GM23338 (cell line): ENCODE data around the gene ASIC3. TPM values are rescaled to one million over a fixed set of nuclear protein-coding genes. Genes with fewer than 3 reads are reported as not detected.

ENCODE experiments used
- ATAC-seq: fragments of 200-7000 bp; cut with Tn5 transposase; 3 replicates; pipeline ENCODE4 v1.9.1; 2020
- DNase-seq: peaks from one replicate; pipeline ENCODE4 v3.0.0-alpha.2; 2015; ENCODE audit warnings: low spot score
- H2AFZ ChIP-seq: fragments of 200-600 bp; sonication (generic); 2 replicates; pipeline ENCODE4 v1.8.0; 2016; ENCODE audit warnings: antibody characterized with exemption, mild to moderate bottlenecking, moderate library complexity
- H3F3A ChIP-seq: fragments of 200-600 bp; sonication (generic); replicated peaks from 2 replicates; pipeline ENCODE4 v1.8.0; 2017; ENCODE audit warnings: antibody characterized with exemption, mixed run types, low read depth
- H3K27ac ChIP-seq: fragments of 200-600 bp; sonication (generic); 2 replicates; pipeline ENCODE4 v1.6.1; 2016; ENCODE audit warnings: low read depth
- H3K27me3 ChIP-seq: fragments of 200-600 bp; sonication (generic); 2 replicates; pipeline ENCODE4 v1.8.0; 2016; ENCODE audit warnings: mild to moderate bottlenecking, mixed run types, moderate library complexity; ENCODE audit not compliant: insufficient read depth
- H3K36me3 ChIP-seq: fragments of 200-600 bp; sonication (generic); 2 replicates; pipeline ENCODE4 v1.8.0; 2016; ENCODE audit warnings: mild to moderate bottlenecking; ENCODE audit not compliant: insufficient read depth
- H3K4me1 ChIP-seq: fragments of 200-600 bp; sonication (generic); 2 replicates; pipeline ENCODE4 v1.8.0; 2016; ENCODE audit warnings: mild to moderate bottlenecking, moderate library complexity; ENCODE audit not compliant: insufficient read depth
- H3K4me2 ChIP-seq: fragments of 200-600 bp; sonication (generic); 2 replicates; pipeline ENCODE4 v1.7.1; 2017; ENCODE audit warnings: mixed run types
- H3K4me3 ChIP-seq: fragments of 200-600 bp; sonication (generic); 2 replicates; pipeline ENCODE4 v1.6.1; 2016; ENCODE audit warnings: mixed run types
- H3K79me2 ChIP-seq: fragments of 200-600 bp; sonication (generic); replicated peaks from 2 replicates; pipeline ENCODE4 v1.8.0; 2017; ENCODE audit warnings: mild to moderate bottlenecking; ENCODE audit not compliant: insufficient read depth
- H3K9me2 ChIP-seq: fragments of 200-600 bp; sonication (generic); 2 replicates; pipeline ENCODE4 v1.8.0; 2017; ENCODE audit not compliant: insufficient read depth
- H4K20me1 ChIP-seq: fragments of 200-600 bp; sonication (generic); replicated peaks from 2 replicates; pipeline ENCODE4 v1.8.0; 2017; ENCODE audit warnings: mild to moderate bottlenecking; ENCODE audit not compliant: insufficient read depth
- H3K27ac Mint-ChIP-seq: 2 replicates; pipeline ENCODE4 v1.8.0; 2020; ENCODE audit warnings: inconsistent platforms, mild to moderate bottlenecking, moderate library complexity, mixed read lengths
- H3K27me3 Mint-ChIP-seq: 3 replicates; pipeline ENCODE4 v1.8.0; 2022; ENCODE audit warnings: low read depth, mild to moderate bottlenecking, moderate library complexity, mixed read lengths, inconsistent platforms; ENCODE audit not compliant: insufficient read depth, poor library complexity
- H3K36me3 Mint-ChIP-seq: 3 replicates; pipeline ENCODE4 v1.8.0; 2021; ENCODE audit warnings: low read depth, mild to moderate bottlenecking, inconsistent platforms, moderate library complexity, mixed read lengths
- H3K4me1 Mint-ChIP-seq: 3 replicates; pipeline ENCODE4 v1.8.0; 2020; ENCODE audit warnings: mild to moderate bottlenecking, inconsistent platforms, mixed read lengths
- H3K4me3 Mint-ChIP-seq: 3 replicates; pipeline ENCODE4 v1.8.0; 2021; ENCODE audit warnings: moderate library complexity, mild to moderate bottlenecking, inconsistent platforms, mixed read lengths
- H3K9me3 Mint-ChIP-seq: 3 replicates; pipeline ENCODE4 v1.8.0; 2020; ENCODE audit warnings: moderate library complexity, mild to moderate bottlenecking, inconsistent platforms, mixed read lengths
- EZH2 ChIP-seq: fragments of 200-600 bp; sonication (generic); IDR thresholded peaks from one replicate; pipeline ENCODE4 v1.8.0; 2017; ENCODE audit warnings: antibody characterized with exemption, mild to moderate bottlenecking, low read depth; ENCODE audit not compliant: unreplicated experiment
- EZH2phosphoT487 ChIP-seq: fragments of 200-600 bp; sonication (generic); IDR thresholded peaks from one replicate; pipeline ENCODE4 v1.8.1; 2018; ENCODE audit warnings: antibody characterized with exemption; ENCODE audit not compliant: unreplicated experiment
- JUNB ChIP-seq: IDR thresholded peaks from one replicate; pipeline ENCODE4 v1.6.1; 2016; ENCODE audit warnings: antibody characterized with exemption; ENCODE audit not compliant: unreplicated experiment
- NANOG ChIP-seq: IDR thresholded peaks from 2 replicates; pipeline ENCODE4 v1.6.1; 2016; ENCODE audit warnings: antibody characterized with exemption, borderline replicate concordance
- POLR2AphosphoS5 ChIP-seq: IDR thresholded peaks from 2 replicates; pipeline ENCODE4 v1.6.1; 2016; ENCODE audit warnings: antibody characterized with exemption, low read depth
- STAT1 ChIP-seq: IDR thresholded peaks from one replicate; pipeline ENCODE4 v1.6.1; 2016; ENCODE audit warnings: antibody characterized with exemption; ENCODE audit not compliant: unreplicated experiment
- ZNF114 ChIP-seq: fragments of 250-450 bp; sonication (Bioruptor Pico); IDR thresholded peaks from 2 replicates; pipeline ENCODE4 v1.5.0; 2020; ENCODE audit warnings: mild to moderate bottlenecking, moderate library complexity
- ZNF331 ChIP-seq: fragments of 250-450 bp; sonication (Bioruptor Pico); IDR thresholded peaks from 2 replicates; pipeline ENCODE4 v1.5.0; 2020; ENCODE audit warnings: low read depth, mild to moderate bottlenecking, moderate library complexity
- polyA plus RNA-seq: library from polyadenylated mRNA; unstranded; fragments of >200 nt; fragmentation: Nextera tagmentation; extraction: Ambion mirVana; gene quantifications from 2 replicates; pipeline ENCODE4 v1.2.1, GENCODE V29; 2016
- total RNA-seq: library from RNA; depleted of rRNA; stranded (reverse); fragments of >200 nt; shearing (Covaris generic); gene quantifications from 2 replicates; pipeline ENCODE4 v1.2.3, GENCODE V29; 2014
- TF ChIP-seq, protein P1 (sequence below): fragments of 250-450 bp; sonication (Bioruptor Pico); IDR thresholded peaks from 2 replicates; pipeline ENCODE4 v1.5.0; 2020; ENCODE audit warnings: mild to moderate bottlenecking, moderate library complexity
- TF ChIP-seq, protein P2 (sequence below): IDR thresholded peaks from 2 replicates; pipeline ENCODE4 v1.6.1; 2016; ENCODE audit warnings: antibody characterized with exemption
- TF ChIP-seq, protein P3 (sequence below): IDR thresholded peaks from one replicate; pipeline ENCODE4 v1.6.1; 2018; ENCODE audit warnings: antibody characterized with exemption; ENCODE audit not compliant: unreplicated experiment
- TF ChIP-seq, protein P4 (sequence below), 2 experiments: fragments of 200-600 bp in 1 of 2; sonication (generic) in 1 of 2; conservative IDR thresholded peaks; 2 replicates each; pipeline versions ENCODE4 v1.5.1 to v1.6.1; 2016 to 2017; ENCODE audit warnings: antibody characterized with exemption in 2 of 2, low read depth in 2 of 2, mild to moderate bottlenecking in 2 of 2, moderate library complexity in 1 of 2

The ASIC3 gene
- total and polyA plus RNA-seq, 2 experiments from 2014 or later = 0.87 to 0.90 TPM

DNA sequence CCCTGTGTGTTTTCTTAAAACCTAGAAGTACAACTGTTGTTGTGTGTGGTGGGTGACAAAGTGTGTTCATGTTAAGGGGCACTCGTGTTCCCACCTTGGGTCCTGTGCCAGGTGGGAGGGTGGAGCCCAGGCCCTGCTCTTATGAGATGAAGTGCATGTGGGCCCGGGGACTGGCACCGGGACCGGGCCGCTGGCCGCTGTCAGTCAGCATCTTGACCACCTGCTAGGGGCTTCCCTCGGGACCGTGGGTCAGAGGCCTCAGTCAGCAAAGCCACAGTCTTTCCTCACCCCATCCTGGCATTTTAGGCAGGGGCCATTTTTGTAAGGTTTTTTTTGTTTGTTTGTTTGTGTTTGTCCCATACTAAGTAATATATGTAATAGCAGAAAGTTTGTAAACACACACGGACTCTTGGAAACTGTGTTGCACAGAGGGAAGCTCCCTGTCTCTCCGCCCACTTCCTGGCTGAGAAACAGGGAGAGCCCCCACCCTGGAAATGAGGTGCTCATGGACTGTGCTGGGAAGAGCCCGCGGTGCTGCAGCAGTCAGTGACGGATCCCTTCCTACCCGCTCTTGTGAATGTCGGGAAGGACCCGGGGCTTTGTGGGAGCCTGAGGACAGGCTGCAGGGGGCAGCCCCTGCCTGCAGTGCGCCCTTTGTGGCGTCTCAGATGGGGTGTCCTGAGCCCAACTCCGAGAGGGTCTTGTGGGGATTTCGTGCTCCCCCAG lies 51.3 kb downstream of the ASIC3 start (continued):
- TF ChIP-seq, protein P1, sequence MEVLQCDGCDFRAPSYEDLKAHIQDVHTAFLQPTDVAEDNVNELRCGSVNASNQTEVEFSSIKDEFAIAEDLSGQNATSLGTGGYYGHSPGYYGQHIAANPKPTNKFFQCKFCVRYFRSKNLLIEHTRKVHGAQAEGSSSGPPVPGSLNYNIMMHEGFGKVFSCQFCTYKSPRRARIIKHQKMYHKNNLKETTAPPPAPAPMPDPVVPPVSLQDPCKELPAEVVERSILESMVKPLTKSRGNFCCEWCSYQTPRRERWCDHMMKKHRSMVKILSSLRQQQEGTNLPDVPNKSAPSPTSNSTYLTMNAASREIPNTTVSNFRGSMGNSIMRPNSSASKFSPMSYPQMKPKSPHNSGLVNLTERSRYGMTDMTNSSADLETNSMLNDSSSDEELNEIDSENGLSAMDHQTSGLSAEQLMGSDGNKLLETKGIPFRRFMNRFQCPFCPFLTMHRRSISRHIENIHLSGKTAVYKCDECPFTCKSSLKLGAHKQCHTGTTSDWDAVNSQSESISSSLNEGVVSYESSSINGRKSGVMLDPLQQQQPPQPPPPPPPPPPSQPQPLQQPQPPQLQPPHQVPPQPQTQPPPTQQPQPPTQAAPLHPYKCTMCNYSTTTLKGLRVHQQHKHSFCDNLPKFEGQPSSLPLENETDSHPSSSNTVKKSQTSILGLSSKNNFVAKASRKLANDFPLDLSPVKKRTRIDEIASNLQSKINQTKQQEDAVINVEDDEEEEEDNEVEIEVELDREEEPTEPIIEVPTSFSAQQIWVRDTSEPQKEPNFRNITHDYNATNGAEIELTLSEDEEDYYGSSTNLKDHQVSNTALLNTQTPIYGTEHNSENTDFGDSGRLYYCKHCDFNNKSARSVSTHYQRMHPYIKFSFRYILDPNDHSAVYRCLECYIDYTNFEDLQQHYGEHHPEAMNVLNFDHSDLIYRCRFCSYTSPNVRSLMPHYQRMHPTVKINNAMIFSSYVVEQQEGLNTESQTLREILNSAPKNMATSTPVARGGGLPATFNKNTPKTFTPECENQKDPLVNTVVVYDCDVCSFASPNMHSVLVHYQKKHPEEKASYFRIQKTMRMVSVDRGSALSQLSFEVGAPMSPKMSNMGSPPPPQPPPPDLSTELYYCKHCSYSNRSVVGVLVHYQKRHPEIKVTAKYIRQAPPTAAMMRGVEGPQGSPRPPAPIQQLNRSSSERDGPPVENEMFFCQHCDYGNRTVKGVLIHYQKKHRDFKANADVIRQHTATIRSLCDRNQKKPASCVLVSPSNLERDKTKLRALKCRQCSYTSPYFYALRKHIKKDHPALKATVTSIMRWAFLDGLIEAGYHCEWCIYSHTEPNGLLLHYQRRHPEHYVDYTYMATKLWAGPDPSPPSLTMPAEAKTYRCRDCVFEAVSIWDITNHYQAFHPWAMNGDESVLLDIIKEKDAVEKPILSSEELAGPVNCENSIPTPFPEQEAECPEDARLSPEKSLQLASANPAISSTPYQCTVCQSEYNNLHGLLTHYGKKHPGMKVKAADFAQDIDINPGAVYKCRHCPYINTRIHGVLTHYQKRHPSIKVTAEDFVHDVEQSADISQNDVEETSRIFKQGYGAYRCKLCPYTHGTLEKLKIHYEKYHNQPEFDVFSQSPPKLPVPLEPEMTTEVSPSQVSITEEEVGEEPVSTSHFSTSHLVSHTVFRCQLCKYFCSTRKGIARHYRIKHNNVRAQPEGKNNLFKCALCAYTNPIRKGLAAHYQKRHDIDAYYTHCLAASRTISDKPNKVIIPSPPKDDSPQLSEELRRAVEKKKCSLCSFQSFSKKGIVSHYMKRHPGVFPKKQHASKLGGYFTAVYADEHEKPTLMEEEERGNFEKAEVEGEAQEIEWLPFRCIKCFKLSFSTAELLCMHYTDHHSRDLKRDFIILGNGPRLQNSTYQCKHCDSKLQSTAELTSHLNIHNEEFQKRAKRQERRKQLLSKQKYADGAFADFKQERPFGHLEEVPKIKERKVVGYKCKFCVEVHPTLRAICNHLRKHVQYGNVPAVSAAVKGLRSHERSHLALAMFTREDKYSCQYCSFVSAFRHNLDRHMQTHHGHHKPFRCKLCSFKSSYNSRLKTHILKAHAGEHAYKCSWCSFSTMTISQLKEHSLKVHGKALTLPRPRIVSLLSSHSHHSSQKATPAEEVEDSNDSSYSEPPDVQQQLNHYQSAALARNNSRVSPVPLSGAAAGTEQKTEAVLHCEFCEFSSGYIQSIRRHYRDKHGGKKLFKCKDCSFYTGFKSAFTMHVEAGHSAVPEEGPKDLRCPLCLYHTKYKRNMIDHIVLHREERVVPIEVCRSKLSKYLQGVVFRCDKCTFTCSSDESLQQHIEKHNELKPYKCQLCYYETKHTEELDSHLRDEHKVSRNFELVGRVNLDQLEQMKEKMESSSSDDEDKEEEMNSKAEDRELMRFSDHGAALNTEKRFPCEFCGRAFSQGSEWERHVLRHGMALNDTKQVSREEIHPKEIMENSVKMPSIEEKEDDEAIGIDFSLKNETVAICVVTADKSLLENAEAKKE (CRISPR knock-in tag) = no peak
- no peak for TF ChIP-seq JUNB
- no peak for TF ChIP-seq ZNF114

DNA sequence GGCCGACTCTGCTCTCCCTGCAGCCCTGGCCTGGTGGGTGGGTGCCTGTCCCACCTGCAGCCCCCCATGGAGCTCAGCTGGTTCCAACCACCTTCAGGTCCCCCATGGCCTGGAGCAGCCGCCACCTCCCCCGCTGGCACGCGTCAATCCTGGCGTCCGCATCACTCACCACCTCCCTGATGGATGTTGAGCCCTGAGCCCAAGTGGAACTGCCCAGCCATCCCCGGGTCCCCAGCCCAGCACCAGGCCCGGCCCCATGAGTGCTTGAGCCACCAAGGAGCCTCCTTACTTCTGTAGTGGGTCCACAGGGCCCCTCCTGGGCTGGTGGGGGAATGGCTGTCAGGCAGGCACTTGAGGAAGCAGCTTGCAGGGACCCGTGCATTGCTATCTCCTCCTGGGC lies 52.6 kb downstream of the ASIC3 start:
- Histone ChIP-seq H3K4me3 (no peak overlapping the region), H2AFZ (no peak overlapping the region), H3F3A (peaks cover 16% of the 10 kb centered on the region; the same call in 1 of the 2 replicates), H3K27ac (no peak overlapping the region), H3K36me3 (no peaks in the 10 kb centered on the region), H4K20me1 (peaks cover 12% of the 10 kb centered on the region), H3K4me1 (peaks cover 52% of the 10 kb centered on the region), H3K4me2 (no peak overlapping the region), H3K9me2 (no peaks in the 10 kb centered on the region), H3K79me2 (peaks cover 78% of the 10 kb centered on the region), H3K27me3 (no peaks in the 10 kb centered on the region)
- Mint-ChIP-seq H3K27ac (no peak overlapping the region; the same call in 1 of the 2 replicates), H3K27me3 (peaks cover 14% of the 10 kb centered on the region), H3K4me3 (no peak overlapping the region), H3K4me1 (peaks cover 40% of the 10 kb centered on the region), H3K36me3 (peaks cover 10% of the 10 kb centered on the region; the same call in 2 of the 3 replicates), H3K9me3 (no peaks in the 10 kb centered on the region; the same call in 2 of the 3 replicates)
- no peak for DNase-seq
- ATAC-seq = no peak
- TF ChIP-seq, protein P2, sequence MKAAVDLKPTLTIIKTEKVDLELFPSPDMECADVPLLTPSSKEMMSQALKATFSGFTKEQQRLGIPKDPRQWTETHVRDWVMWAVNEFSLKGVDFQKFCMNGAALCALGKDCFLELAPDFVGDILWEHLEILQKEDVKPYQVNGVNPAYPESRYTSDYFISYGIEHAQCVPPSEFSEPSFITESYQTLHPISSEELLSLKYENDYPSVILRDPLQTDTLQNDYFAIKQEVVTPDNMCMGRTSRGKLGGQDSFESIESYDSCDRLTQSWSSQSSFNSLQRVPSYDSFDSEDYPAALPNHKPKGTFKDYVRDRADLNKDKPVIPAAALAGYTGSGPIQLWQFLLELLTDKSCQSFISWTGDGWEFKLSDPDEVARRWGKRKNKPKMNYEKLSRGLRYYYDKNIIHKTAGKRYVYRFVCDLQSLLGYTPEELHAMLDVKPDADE = no peak
- TF ChIP-seq STAT1 (no peak), ZNF114 (no peak), EZH2phosphoT487 (no peak), ZNF331 (CRISPR knock-in tag) (no peak), JUNB (no peak), EZH2 (no peak), POLR2AphosphoS5 (no peak), NANOG (no peak)
- TF ChIP-seq, protein P3, sequence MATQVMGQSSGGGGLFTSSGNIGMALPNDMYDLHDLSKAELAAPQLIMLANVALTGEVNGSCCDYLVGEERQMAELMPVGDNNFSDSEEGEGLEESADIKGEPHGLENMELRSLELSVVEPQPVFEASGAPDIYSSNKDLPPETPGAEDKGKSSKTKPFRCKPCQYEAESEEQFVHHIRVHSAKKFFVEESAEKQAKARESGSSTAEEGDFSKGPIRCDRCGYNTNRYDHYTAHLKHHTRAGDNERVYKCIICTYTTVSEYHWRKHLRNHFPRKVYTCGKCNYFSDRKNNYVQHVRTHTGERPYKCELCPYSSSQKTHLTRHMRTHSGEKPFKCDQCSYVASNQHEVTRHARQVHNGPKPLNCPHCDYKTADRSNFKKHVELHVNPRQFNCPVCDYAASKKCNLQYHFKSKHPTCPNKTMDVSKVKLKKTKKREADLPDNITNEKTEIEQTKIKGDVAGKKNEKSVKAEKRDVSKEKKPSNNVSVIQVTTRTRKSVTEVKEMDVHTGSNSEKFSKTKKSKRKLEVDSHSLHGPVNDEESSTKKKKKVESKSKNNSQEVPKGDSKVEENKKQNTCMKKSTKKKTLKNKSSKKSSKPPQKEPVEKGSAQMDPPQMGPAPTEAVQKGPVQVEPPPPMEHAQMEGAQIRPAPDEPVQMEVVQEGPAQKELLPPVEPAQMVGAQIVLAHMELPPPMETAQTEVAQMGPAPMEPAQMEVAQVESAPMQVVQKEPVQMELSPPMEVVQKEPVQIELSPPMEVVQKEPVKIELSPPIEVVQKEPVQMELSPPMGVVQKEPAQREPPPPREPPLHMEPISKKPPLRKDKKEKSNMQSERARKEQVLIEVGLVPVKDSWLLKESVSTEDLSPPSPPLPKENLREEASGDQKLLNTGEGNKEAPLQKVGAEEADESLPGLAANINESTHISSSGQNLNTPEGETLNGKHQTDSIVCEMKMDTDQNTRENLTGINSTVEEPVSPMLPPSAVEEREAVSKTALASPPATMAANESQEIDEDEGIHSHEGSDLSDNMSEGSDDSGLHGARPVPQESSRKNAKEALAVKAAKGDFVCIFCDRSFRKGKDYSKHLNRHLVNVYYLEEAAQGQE = no peak
- TF ChIP-seq, protein P4, sequence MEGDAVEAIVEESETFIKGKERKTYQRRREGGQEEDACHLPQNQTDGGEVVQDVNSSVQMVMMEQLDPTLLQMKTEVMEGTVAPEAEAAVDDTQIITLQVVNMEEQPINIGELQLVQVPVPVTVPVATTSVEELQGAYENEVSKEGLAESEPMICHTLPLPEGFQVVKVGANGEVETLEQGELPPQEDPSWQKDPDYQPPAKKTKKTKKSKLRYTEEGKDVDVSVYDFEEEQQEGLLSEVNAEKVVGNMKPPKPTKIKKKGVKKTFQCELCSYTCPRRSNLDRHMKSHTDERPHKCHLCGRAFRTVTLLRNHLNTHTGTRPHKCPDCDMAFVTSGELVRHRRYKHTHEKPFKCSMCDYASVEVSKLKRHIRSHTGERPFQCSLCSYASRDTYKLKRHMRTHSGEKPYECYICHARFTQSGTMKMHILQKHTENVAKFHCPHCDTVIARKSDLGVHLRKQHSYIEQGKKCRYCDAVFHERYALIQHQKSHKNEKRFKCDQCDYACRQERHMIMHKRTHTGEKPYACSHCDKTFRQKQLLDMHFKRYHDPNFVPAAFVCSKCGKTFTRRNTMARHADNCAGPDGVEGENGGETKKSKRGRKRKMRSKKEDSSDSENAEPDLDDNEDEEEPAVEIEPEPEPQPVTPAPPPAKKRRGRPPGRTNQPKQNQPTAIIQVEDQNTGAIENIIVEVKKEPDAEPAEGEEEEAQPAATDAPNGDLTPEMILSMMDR (conservative IDR thresholded peaks at IDR 0.05; ENCODE audit: low read depth in 2 of 2) = no peak
